Measurements from ENCODE around the gene DYNLT2.

DNA sequence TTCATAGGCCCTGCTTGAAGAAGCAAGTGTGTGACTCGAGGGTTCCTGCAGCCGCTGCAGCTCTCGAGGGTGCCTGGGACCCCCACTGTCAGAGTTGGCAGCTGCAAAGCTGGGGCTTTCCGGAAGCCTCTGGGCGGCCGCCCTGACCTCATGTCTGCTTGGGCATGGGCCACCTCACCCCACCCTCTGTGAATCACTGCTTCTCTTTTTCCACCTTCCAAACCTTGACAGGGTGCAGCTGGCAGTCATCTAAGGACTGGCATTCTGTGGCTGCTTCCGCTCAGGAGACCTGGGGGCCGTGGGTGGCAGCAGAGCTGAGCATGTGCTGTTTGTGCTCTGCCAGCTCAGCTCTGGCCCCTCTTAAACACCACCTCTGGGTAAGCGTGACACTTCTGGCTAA is 32.0 kb upstream of the DYNLT2 start:
- TF ChIP-seq POLR2A (IDR thresholded peaks at IDR 0.05) = no peak
- TF ChIP-seq, protein P1, sequence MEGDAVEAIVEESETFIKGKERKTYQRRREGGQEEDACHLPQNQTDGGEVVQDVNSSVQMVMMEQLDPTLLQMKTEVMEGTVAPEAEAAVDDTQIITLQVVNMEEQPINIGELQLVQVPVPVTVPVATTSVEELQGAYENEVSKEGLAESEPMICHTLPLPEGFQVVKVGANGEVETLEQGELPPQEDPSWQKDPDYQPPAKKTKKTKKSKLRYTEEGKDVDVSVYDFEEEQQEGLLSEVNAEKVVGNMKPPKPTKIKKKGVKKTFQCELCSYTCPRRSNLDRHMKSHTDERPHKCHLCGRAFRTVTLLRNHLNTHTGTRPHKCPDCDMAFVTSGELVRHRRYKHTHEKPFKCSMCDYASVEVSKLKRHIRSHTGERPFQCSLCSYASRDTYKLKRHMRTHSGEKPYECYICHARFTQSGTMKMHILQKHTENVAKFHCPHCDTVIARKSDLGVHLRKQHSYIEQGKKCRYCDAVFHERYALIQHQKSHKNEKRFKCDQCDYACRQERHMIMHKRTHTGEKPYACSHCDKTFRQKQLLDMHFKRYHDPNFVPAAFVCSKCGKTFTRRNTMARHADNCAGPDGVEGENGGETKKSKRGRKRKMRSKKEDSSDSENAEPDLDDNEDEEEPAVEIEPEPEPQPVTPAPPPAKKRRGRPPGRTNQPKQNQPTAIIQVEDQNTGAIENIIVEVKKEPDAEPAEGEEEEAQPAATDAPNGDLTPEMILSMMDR (IDR thresholded peaks at IDR 0.05) = no peak

Data from esophagus squamous epithelium (tissue), 4 donors.